ENCODE measurements around the gene SEPTIN7.

The SEPTIN7 gene

DNA sequence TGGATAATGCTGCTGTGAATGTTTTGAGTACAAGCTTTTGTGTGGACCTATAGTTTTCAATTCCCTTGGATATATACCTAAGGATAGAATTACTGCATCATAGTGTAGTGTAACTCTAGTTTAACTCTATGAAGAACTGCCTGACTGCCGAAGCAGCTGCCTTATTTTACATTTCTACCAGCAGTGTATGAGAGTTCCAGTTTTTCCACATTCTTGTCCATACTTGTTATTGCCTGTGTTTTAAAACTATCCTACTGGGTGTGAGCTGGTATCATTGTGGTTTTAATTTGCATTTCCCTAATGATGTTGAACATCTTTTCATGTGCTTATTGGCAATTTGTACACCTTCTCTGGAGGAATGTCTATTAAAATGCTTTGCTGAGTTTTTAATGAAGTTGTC, 15.7 kb downstream of the SEPTIN7 start:
- no peak for DNase-seq (ENCODE audit: low read depth, low spot score)
- H3K36me3 ChIP-seq (ENCODE audit: control insufficient read depth, insufficient read depth, low read length) = no peaks in the 10 kb centered on the region
- no peaks in the 10 kb centered on the region for H3K27me3 ChIP-seq (ENCODE audit: control insufficient read depth, insufficient read depth, low read length)
- H3K4me1 ChIP-seq (ENCODE audit: control insufficient read depth, insufficient read depth, low read length) = peaks cover 2% of the 10 kb centered on the region; the same call in 1 of the 2 replicates
- H3K4me3 ChIP-seq (ENCODE audit: low read length) = no peak overlapping the region
- H3K27ac ChIP-seq (ENCODE audit: low read length) = no peak overlapping the region
- no peaks in the 10 kb centered on the region for H3K9me3 ChIP-seq (ENCODE audit: control insufficient read depth, insufficient read depth, low read length)
- no CpG with 5 or more reads among the region's 1 CpG for WGBS (ENCODE audit: insufficient coverage, insufficient read length)

DNA sequence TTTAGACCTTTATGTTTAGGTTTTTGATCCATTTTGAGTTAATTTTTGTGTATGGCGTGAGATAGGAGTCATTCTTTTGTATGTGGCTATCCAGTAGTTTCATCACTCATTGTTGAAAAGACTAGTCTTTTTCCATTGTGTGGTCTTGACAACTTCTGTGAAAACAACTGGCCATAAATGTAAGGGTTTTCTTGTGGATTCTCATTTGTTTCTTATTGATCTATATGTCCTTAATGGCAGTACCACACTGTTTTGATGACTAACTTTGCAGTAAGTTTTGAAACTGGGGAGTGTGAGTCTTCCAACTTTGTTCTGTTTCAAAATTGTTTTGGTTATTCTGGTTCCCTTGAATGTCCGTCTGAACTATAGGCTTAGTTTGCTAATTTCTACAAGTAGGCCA, 16.3 kb downstream of the SEPTIN7 start:
- H3K4me1 ChIP-seq (ENCODE audit: control insufficient read depth, insufficient read depth, low read length) = peaks cover 2% of the 10 kb centered on the region; the same call in 1 of the 2 replicates
- H3K9me3 ChIP-seq (ENCODE audit: control insufficient read depth, insufficient read depth, low read length) = no peaks in the 10 kb centered on the region
- DNase-seq (ENCODE audit: low read depth, low spot score) = no peak
- WGBS (ENCODE audit: insufficient coverage, insufficient read length) = no CpG with 5 or more reads among the region's 2 CpGs
- no peak overlapping the region for H3K27ac ChIP-seq (ENCODE audit: low read length)
- no peaks in the 10 kb centered on the region for H3K27me3 ChIP-seq (ENCODE audit: control insufficient read depth, insufficient read depth, low read length)
- H3K36me3 ChIP-seq (ENCODE audit: control insufficient read depth, insufficient read depth, low read length) = no peaks in the 10 kb centered on the region
- no peak overlapping the region for H3K4me3 ChIP-seq (ENCODE audit: low read length)

DNA sequence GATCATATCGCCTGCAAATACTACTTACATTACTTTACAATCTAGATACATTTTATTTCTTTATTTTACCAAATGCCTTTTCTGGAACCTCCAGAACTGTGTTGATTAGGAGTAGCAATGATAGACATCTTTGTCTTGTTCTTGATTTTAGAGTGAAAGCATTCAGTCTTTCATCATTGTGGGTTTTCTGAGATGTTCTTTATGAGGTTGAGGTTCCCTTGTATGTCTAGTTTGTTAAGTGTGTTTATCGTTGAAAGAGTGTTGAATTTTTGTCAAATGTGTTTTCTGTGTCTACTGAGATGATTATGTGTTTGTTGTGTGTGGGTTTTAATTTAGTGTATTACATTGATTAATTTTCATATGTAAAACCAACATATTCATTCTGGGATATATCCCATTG, 17.1 kb downstream of the SEPTIN7 start:
- WGBS (ENCODE audit: insufficient coverage, insufficient read length) = 100% methylated on average over 1 of the region's 2 CpGs
- no peaks in the 10 kb centered on the region for H3K36me3 ChIP-seq (ENCODE audit: control insufficient read depth, insufficient read depth, low read length)
- no peak for DNase-seq (ENCODE audit: low read depth, low spot score)
- H3K27me3 ChIP-seq (ENCODE audit: control insufficient read depth, insufficient read depth, low read length) = no peaks in the 10 kb centered on the region
- no peak overlapping the region for H3K27ac ChIP-seq (ENCODE audit: low read length)
- H3K4me3 ChIP-seq (ENCODE audit: low read length) = no peak overlapping the region
- H3K4me1 ChIP-seq (ENCODE audit: control insufficient read depth, insufficient read depth, low read length) = peaks cover 2% of the 10 kb centered on the region; the same call in 1 of the 2 replicates
- no peaks in the 10 kb centered on the region for H3K9me3 ChIP-seq (ENCODE audit: control insufficient read depth, insufficient read depth, low read length)

DNA sequence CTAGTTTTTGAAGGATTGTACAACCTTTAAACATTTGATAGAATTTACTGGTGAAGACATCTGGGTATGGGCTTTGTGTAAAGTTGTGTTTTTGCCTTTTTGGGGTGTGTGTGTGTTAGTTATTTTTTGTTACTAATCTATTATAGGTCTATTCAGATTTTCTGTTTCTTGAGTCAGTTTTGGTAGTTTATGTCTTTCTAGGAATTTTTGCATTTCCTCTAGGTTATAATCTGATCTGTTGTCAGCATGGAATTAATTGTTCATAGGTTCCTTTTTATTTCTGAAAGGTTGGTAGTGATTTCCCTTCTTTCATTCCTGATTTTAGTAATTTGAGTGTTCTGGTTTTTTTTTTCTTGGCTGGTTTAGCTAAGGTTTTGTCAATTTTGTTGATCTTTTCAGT, 17.7 kb downstream of the SEPTIN7 start:
- H3K27ac ChIP-seq (ENCODE audit: low read length) = no peak overlapping the region
- no peaks in the 10 kb centered on the region for H3K9me3 ChIP-seq (ENCODE audit: control insufficient read depth, insufficient read depth, low read length)
- DNase-seq (ENCODE audit: low read depth, low spot score) = no peak
- H3K4me1 ChIP-seq (ENCODE audit: control insufficient read depth, insufficient read depth, low read length) = peaks cover 2% of the 10 kb centered on the region; the same call in 1 of the 2 replicates
- H3K27me3 ChIP-seq (ENCODE audit: control insufficient read depth, insufficient read depth, low read length) = no peaks in the 10 kb centered on the region
- H3K36me3 ChIP-seq (ENCODE audit: control insufficient read depth, insufficient read depth, low read length) = no peaks in the 10 kb centered on the region
- H3K4me3 ChIP-seq (ENCODE audit: low read length) = no peak overlapping the region

DNA sequence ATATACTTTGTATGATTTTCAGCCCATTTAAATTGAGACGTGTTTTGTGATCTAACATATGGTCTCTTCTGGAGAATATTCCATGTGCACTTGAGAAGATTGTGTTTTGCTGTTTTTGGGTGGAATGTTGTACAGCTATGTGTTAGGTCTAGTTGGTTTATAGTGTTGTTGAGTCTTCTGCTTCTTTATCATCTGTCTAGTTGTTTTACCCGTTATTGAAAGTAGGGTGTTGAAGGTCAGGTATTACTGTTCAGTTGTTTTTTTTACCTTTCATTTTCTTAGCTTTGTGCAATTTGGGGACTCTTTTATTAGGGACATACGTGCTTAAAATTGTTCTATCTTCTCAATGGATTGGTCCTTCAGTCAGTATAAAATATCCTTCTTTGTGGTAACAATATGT, 18.5 kb downstream of the SEPTIN7 start:
- H3K27me3 ChIP-seq (ENCODE audit: control insufficient read depth, insufficient read depth, low read length) = no peaks in the 10 kb centered on the region
- no peak overlapping the region for H3K4me3 ChIP-seq (ENCODE audit: low read length)
- no peak for DNase-seq (ENCODE audit: low read depth, low spot score)
- peaks cover 2% of the 10 kb centered on the region; the same call in 1 of the 2 replicates for H3K4me1 ChIP-seq (ENCODE audit: control insufficient read depth, insufficient read depth, low read length)
- no peaks in the 10 kb centered on the region for H3K9me3 ChIP-seq (ENCODE audit: control insufficient read depth, insufficient read depth, low read length)
- no peak overlapping the region for H3K27ac ChIP-seq (ENCODE audit: low read length)
- no CpG with 5 or more reads among the region's 3 CpGs for WGBS (ENCODE audit: insufficient coverage, insufficient read length)
- H3K36me3 ChIP-seq (ENCODE audit: control insufficient read depth, insufficient read depth, low read length) = no peaks in the 10 kb centered on the region

DNA sequence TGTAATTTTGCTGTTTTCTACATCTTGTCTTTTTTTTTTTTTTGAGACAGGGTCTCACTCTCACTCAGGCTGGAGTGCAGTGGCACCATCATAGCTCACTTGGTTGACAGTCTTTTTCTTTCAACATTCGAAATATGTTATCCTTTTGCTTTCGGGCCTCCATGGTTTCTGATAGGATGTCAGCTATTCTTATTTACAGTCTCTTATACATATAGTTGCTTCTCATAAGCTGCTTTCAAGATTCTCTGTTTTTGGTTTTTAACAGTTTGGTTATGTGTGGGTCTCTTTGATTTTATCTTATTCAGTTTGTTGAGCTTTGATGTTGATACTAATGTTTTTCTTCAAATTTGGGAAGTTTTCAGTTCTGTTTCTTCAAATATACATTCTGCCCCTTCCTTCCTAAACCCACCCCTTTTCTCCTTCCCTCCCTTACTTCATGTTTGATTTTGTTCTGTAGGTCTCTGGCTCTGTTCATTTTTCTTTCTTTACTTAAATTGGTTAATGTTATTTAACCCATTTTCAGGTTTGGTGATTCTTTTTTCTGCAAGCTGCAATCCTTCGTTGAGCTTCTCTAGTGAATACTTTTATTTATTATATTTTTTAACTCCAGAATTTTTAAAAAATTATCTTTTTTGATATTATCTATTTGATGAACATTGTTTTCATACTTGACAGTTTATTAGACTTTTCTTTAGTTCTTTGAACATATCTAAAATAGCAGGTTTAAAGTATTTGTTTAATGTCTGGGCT, 19.3 kb downstream of the SEPTIN7 start:
- Histone ChIP-seq H3K9me3 (ENCODE audit: control insufficient read depth, insufficient read depth, low read length) (no peaks in the 10 kb centered on the region), H3K4me1 (ENCODE audit: control insufficient read depth, insufficient read depth, low read length) (peaks cover 2% of the 10 kb centered on the region; the same call in 1 of the 2 replicates)

DNA sequence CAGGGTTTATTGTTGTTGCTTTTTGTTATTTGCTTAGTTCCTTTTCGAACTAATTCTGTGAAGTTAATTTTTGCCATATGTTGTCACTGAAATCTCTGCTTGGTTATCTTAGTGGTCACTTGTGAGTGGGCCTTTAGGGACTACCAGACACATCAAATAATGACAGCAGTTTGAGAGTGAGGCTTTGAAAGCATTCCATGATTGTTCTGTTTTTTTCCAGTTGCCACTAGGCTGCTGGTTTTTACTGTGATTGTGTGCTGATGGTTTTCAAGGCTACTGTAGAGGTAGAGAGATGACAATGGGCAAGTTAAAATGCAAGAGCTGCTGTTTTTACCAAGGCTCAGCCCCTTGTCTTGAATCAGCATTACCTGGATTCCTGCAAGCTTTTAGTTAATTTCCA, 20.0 kb downstream of the SEPTIN7 start:
- no peaks in the 10 kb centered on the region for H3K9me3 ChIP-seq (ENCODE audit: control insufficient read depth, insufficient read depth, low read length)
- no peak for DNase-seq (ENCODE audit: low read depth, low spot score)
- WGBS (ENCODE audit: insufficient coverage, insufficient read length) = no CpG with 5 or more reads among the region's 1 CpG
- no peak overlapping the region for H3K4me3 ChIP-seq (ENCODE audit: low read length)
- no peak overlapping the region for H3K27ac ChIP-seq (ENCODE audit: low read length)
- H3K36me3 ChIP-seq (ENCODE audit: control insufficient read depth, insufficient read depth, low read length) = no peaks in the 10 kb centered on the region
- no peaks in the 10 kb centered on the region for H3K27me3 ChIP-seq (ENCODE audit: control insufficient read depth, insufficient read depth, low read length)
- peaks cover 2% of the 10 kb centered on the region; the same call in 1 of the 2 replicates for H3K4me1 ChIP-seq (ENCODE audit: control insufficient read depth, insufficient read depth, low read length)

More for the DNA sequence above, 19.3 kb downstream of the SEPTIN7 start:
- Histone ChIP-seq H3K27me3 (ENCODE audit: control insufficient read depth, insufficient read depth, low read length) (no peaks in the 10 kb centered on the region), H3K27ac (ENCODE audit: low read length) (no peak overlapping the region), H3K4me3 (ENCODE audit: low read length) (no peak overlapping the region), H3K36me3 (ENCODE audit: control insufficient read depth, insufficient read depth, low read length) (no peaks in the 10 kb centered on the region)
- DNase-seq (ENCODE audit: low read depth, low spot score) = no peak
- WGBS (ENCODE audit: insufficient coverage, insufficient read length) = no CpG with 5 or more reads among the region's 3 CpGs

DNA sequence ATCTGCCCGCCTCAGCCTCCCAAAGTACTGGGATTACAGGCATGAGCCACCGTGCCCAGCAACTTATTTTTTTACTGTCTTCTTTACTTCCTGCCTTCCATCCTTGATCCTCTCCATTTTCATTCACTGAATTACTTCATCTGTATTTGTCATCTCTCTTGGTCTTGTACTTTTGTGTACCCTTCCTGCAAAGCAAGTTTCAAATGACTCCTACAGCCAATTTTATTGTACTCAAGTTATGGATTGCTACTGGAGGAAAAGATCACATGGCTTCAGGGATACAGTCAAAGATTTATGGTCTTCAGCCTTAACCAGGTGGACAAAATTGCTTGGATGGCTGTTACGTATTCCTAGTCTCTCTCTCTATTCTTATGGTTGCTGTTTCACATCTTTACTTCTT, 22.6 kb downstream of the SEPTIN7 start:
- Histone ChIP-seq H3K4me3 (ENCODE audit: low read length) (no peak overlapping the region), H3K27me3 (ENCODE audit: control insufficient read depth, insufficient read depth, low read length) (no peaks in the 10 kb centered on the region), H3K27ac (ENCODE audit: low read length) (no peak overlapping the region), H3K4me1 (ENCODE audit: control insufficient read depth, insufficient read depth, low read length) (peaks cover 2% of the 10 kb centered on the region; the same call in 1 of the 2 replicates), H3K9me3 (ENCODE audit: control insufficient read depth, insufficient read depth, low read length) (no peaks in the 10 kb centered on the region), H3K36me3 (ENCODE audit: control insufficient read depth, insufficient read depth, low read length) (no peaks in the 10 kb centered on the region)
- WGBS (ENCODE audit: insufficient coverage, insufficient read length) = no CpG with 5 or more reads among the region's 3 CpGs
- no peak for DNase-seq (ENCODE audit: low read depth, low spot score)

DNA sequence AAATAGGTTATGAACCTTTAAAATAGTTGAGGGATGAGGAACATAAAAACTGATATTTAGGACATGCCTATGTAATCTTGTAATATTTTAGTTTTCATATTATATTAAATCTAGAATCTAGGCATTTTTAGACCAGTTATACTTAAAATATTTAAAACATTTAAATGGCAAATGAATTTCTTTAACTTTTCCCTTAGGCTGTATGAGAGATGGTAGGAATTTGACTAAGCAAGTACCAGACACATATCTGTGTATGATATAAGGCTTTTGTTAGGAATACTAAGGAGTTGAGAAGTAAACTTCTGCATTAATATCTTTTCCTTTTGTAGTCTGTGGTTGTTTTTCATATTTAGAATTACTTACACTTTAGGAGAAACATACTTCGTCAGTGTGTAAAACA, 25.1 kb downstream of the SEPTIN7 start:
- no peaks in the 10 kb centered on the region for H3K9me3 ChIP-seq (ENCODE audit: control insufficient read depth, insufficient read depth, low read length)
- no CpG with 5 or more reads among the region's 1 CpG for WGBS (ENCODE audit: insufficient coverage, insufficient read length)
- H3K27me3 ChIP-seq (ENCODE audit: control insufficient read depth, insufficient read depth, low read length) = no peaks in the 10 kb centered on the region
- H3K36me3 ChIP-seq (ENCODE audit: control insufficient read depth, insufficient read depth, low read length) = no peaks in the 10 kb centered on the region
- no peak overlapping the region for H3K4me3 ChIP-seq (ENCODE audit: low read length)
- no peaks in the 10 kb centered on the region for H3K4me1 ChIP-seq (ENCODE audit: control insufficient read depth, insufficient read depth, low read length)
- no peak for DNase-seq (ENCODE audit: low read depth, low spot score)
- H3K27ac ChIP-seq (ENCODE audit: low read length) = no peak overlapping the region

DNA sequence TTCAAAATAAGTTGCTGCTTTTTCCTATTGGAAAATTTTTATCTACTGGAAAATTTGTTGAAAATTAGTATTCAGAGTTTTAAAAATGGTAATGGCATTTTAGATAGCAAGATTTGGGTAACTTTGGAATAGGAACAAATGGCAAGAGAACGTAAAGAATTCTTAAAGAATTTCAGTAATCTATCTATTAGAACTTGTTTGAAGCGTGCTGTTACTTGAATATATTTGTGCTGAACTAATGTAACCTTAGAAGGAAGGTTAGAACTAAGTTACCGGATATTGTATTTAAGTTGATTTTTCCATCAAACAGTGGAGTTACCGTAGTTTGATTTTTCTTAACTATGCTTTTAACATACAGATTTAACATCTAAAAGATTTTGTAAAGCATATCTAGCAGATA, 25.9 kb downstream of the SEPTIN7 start:
- Histone ChIP-seq H3K4me1 (ENCODE audit: control insufficient read depth, insufficient read depth, low read length) (no peaks in the 10 kb centered on the region), H3K27ac (ENCODE audit: low read length) (no peak overlapping the region), H3K27me3 (ENCODE audit: control insufficient read depth, insufficient read depth, low read length) (no peaks in the 10 kb centered on the region), H3K4me3 (ENCODE audit: low read length) (no peak overlapping the region), H3K9me3 (ENCODE audit: control insufficient read depth, insufficient read depth, low read length) (no peaks in the 10 kb centered on the region), H3K36me3 (ENCODE audit: control insufficient read depth, insufficient read depth, low read length) (no peaks in the 10 kb centered on the region)
- no CpG with 5 or more reads among the region's 4 CpGs for WGBS (ENCODE audit: insufficient coverage, insufficient read length)
- DNase-seq (ENCODE audit: low read depth, low spot score) = no peak

DNA sequence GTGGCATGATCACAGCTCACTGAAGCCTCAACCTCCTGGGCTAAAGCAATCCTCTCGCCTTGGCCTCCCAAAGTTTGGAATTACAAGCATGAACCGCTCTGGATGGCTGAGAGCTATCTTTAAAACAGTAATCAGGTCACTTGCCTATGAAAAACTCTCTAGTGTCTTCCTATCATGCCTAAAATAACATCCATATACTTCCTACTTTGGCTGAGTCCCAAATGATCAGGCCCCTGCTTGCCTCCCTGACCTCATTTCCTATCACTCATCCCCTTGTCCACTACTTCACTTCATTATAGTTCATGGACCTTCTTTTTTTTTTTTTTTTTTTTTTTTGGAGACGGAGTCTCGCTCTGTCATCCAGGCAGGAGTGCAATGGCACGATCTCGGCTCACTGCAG, 28.0 kb downstream of the SEPTIN7 start:
- H3K9me3 ChIP-seq (ENCODE audit: control insufficient read depth, insufficient read depth, low read length) = no peaks in the 10 kb centered on the region
- no peaks in the 10 kb centered on the region for H3K27me3 ChIP-seq (ENCODE audit: control insufficient read depth, insufficient read depth, low read length)
- no CpG with 5 or more reads among the region's 6 CpGs for WGBS (ENCODE audit: insufficient coverage, insufficient read length)
- no peak for DNase-seq (ENCODE audit: low read depth, low spot score)
- H3K4me1 ChIP-seq (ENCODE audit: control insufficient read depth, insufficient read depth, low read length) = no peaks in the 10 kb centered on the region
- no peak overlapping the region for H3K4me3 ChIP-seq (ENCODE audit: low read length)
- H3K27ac ChIP-seq (ENCODE audit: low read length) = no peak overlapping the region
- H3K36me3 ChIP-seq (ENCODE audit: control insufficient read depth, insufficient read depth, low read length) = no peaks in the 10 kb centered on the region
